Activated B cell treated with CpG ODN at 0.5 μM for 24 hours (primary cell): ENCODE data around the gene SFRP2. TPM values are rescaled to one million over a fixed set of nuclear protein-coding genes. Genes with fewer than 3 reads are reported as not detected.

Experiments used
- ATAC-seq: fragments of 200-7000 bp; cut with Tn5 transposase; one replicate; pipeline ENCODE4 v1.10.0; 2021; ENCODE audit warnings: low read depth, mild to moderate bottlenecking, moderate library complexity
- CTCF ChIA-PET: fragments of 350-600 bp; sonication (Branson Sonifier 250); formaldehyde crosslinking; loops from one replicate; lab custom pipeline; 2021; ENCODE audit warnings: antibody characterized with exemption; lab: Charles Lee
- POLR2A ChIA-PET: fragments of 350-600 bp; sonication (Branson Sonifier 250); formaldehyde crosslinking; loops from one replicate; lab custom pipeline; 2021; ENCODE audit warnings: antibody characterized with exemption; lab: Charles Lee
- DNase-seq: peaks from one replicate; pipeline ENCODE4 v3.0.0; 2022
- H3K27ac Mint-ChIP-seq: one replicate; pipeline ENCODE4 v1.8.0; 2020; ENCODE audit warnings: mixed read lengths
- H3K27me3 Mint-ChIP-seq: one replicate; pipeline ENCODE4 v1.8.0; 2021; ENCODE audit warnings: mixed read lengths
- H3K36me3 Mint-ChIP-seq: one replicate; pipeline ENCODE4 v1.8.0; 2021; ENCODE audit warnings: low read depth, mixed read lengths
- H3K4me1 Mint-ChIP-seq: one replicate; pipeline ENCODE4 v1.8.0; 2021; ENCODE audit warnings: mixed read lengths
- H3K4me3 Mint-ChIP-seq: one replicate; pipeline ENCODE4 v1.8.0; 2020; ENCODE audit warnings: mild to moderate bottlenecking, mixed read lengths
- H3K9me3 Mint-ChIP-seq: one replicate; pipeline ENCODE4 v1.8.0; 2020; ENCODE audit warnings: mixed read lengths
- intact Hi-C: fragments of 100-400 bp; cut with micrococcal nuclease; formaldehyde crosslinking; loops from one replicate; pipeline ENCODE4 v1.15.1; 2024
- total RNA-seq: library from RNA; stranded (reverse); gene quantifications from 2 replicates; pipeline ENCODE4 v1.2.3, GENCODE V29; 2022
- TF ChIP-seq, protein P1 (sequence below): fragments of 200-600 bp; IDR thresholded peaks from one replicate; pipeline ENCODE4 v1.8.0; 2022; ENCODE audit warnings: antibody characterized with exemption, mild to moderate bottlenecking

The SFRP2 gene
- total RNA-seq, 1 donor from 2014 or later: not detected

DNA sequence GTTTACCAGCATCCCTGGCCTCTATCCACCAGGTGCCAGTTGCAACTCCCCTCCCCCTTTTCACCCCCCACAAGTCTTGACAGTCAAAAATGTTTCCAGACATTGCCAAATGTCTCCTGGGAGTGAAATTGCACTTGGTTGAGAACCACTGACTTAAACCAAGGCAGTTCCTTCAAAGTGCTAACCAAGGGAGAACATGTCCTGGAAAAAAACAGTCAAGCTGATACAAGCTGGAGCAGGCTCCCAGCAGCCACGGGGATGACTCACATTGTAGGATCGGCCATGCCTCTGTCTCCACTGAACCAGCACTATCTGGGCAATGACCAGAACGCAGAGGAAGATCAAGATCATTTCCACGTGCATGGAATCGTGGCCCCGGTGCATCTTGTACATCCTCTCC, 40.5 kb downstream of the SFRP2 start:
- Mint-ChIP-seq H3K27me3 (peaks cover 7% of the 10 kb centered on the region), H3K4me1 (no peaks in the 10 kb centered on the region), H3K9me3 (no peaks in the 10 kb centered on the region), H3K36me3 (no peaks in the 10 kb centered on the region), H3K4me3 (no peak overlapping the region), H3K27ac (no peak overlapping the region)
- ChIA-PET CTCF (interaction anchor here (1.3 to 2.8 kb wide), 3 partner anchors 105 to 403 kb away, joined by 4 to 31 read pairs (median 4); no protein-coding TSS in a partner anchor), POLR2A (no interaction called here)
- TF ChIP-seq, protein P1, sequence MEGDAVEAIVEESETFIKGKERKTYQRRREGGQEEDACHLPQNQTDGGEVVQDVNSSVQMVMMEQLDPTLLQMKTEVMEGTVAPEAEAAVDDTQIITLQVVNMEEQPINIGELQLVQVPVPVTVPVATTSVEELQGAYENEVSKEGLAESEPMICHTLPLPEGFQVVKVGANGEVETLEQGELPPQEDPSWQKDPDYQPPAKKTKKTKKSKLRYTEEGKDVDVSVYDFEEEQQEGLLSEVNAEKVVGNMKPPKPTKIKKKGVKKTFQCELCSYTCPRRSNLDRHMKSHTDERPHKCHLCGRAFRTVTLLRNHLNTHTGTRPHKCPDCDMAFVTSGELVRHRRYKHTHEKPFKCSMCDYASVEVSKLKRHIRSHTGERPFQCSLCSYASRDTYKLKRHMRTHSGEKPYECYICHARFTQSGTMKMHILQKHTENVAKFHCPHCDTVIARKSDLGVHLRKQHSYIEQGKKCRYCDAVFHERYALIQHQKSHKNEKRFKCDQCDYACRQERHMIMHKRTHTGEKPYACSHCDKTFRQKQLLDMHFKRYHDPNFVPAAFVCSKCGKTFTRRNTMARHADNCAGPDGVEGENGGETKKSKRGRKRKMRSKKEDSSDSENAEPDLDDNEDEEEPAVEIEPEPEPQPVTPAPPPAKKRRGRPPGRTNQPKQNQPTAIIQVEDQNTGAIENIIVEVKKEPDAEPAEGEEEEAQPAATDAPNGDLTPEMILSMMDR: no peak
- intact Hi-C loops: no loop called here
- no peak for ATAC-seq
- no peak for DNase-seq

DNA sequence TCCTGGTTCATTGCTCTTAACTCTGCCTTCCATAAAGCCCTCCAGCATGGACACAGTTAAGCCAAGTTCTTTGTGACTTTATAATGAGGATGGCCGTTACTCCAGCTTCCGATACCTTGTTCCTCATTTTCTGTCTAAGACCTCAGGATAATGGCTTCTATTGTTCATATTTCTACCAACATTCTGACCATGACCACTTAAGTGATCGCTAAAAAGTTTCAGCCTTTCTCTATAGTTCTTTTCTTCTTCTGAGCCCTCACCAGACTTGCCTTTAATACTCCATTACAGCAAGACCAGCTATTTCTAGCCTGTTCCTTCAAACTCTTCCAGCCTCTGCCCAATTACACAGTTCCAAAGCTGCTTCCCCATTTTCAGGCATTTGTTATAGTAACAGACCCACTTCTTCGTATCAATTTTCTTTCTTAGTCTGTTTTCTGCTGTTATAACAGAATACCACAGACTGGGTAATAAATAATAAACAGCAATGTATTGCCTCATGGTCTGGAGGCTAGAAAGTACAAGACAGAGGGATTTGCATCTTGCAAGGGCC, 41.4 kb downstream of the SFRP2 start:
- POLR2A ChIA-PET: no interaction called here
- no peak overlapping the region for H3K27ac Mint-ChIP-seq
- no peaks in the 10 kb centered on the region for H3K9me3 Mint-ChIP-seq
- ATAC-seq (no peak), DNase-seq (no peak)
- no peak overlapping the region for H3K4me3 Mint-ChIP-seq
- peaks cover 7% of the 10 kb centered on the region for H3K27me3 Mint-ChIP-seq
- intact Hi-C loops: no loop called here
- no peaks in the 10 kb centered on the region for H3K36me3 Mint-ChIP-seq
- CTCF ChIA-PET: interaction anchor here (1.0 to 1.6 kb wide), 3 partner anchors 97 to 664 kb away, joined by 3 to 4 read pairs (median 3); no protein-coding TSS in a partner anchor
- H3K4me1 Mint-ChIP-seq: no peaks in the 10 kb centered on the region
- TF ChIP-seq, protein P1: no peak

DNA sequence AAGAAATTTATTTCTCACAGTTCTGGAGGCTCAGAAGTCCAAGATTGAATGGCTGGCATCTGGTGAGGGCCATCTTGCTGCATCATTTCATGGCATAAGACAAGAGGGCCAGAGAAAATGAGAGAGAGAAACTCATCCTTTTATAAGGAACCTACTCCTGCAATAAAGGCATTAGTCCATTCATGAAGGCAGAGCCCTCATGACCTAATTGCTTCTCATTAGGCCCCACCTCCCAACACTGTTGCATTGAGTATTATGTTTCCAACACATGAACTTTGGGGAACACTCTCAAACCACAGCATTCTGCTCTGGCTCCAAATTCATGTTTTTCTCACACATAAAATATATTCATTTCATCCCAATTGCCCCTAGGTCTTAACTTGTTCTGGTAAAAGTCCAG, 43.2 kb downstream of the SFRP2 start:
- ATAC-seq (no peak), DNase-seq (no peak)
- Mint-ChIP-seq H3K27me3 (peaks cover 2% of the 10 kb centered on the region), H3K9me3 (peaks cover 2% of the 10 kb centered on the region), H3K4me3 (no peak overlapping the region), H3K27ac (no peak overlapping the region), H3K36me3 (no peaks in the 10 kb centered on the region), H3K4me1 (no peaks in the 10 kb centered on the region)
- TF ChIP-seq, protein P1: no peak
- intact Hi-C loops: no loop called here
- CTCF ChIA-PET: no interaction called here
- POLR2A ChIA-PET: no interaction called here

DNA sequence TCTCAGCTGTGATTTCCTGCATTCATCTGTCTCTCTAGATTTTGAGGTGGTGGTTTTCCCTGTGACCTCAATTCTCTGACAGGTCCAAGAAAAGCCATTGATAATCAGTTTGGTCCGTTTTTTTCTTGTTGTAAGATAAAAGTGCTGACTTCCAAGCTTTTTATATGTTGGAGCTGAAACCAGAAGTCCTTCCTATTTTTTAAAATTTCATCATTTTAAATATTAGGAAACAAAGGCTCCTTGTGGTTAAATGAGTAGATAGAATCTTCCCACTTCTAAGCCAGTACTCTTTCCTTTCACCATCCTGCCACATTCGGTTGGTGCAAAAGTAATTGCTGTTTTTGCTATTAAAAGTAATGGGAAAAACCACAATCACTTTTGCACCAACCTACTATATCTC, 47.3 kb downstream of the SFRP2 start:
- POLR2A ChIA-PET: interaction anchor here (0.6 kb wide), 1 partner anchor 416 kb away, joined by 4 read pairs; no protein-coding TSS in a partner anchor
- Mint-ChIP-seq H3K36me3 (no peaks in the 10 kb centered on the region), H3K27me3 (no peaks in the 10 kb centered on the region), H3K27ac (no peak overlapping the region), H3K9me3 (peaks cover 5% of the 10 kb centered on the region), H3K4me1 (no peaks in the 10 kb centered on the region), H3K4me3 (no peak overlapping the region)
- CTCF ChIA-PET: interaction anchor here (1.6 to 1.7 kb wide), 2 partner anchors 9 to 97 kb away, joined by 4 to 6 read pairs; no protein-coding TSS in a partner anchor
- TF ChIP-seq, protein P1: no peak
- no peak for ATAC-seq
- intact Hi-C loops: no loop called here
- no peak for DNase-seq

- ChIA-PET CTCF (no interaction called here), POLR2A (no interaction called here)
- H3K4me3 Mint-ChIP-seq: no peak overlapping the region
- peaks cover 5% of the 10 kb centered on the region for H3K9me3 Mint-ChIP-seq
- no peak overlapping the region for H3K27ac Mint-ChIP-seq
- no peaks in the 10 kb centered on the region for H3K27me3 Mint-ChIP-seq
- DNase-seq: no peak
- no peaks in the 10 kb centered on the region for H3K4me1 Mint-ChIP-seq
- intact Hi-C loops: no loop called here
- TF ChIP-seq, protein P1: no peak
- no peak for ATAC-seq
- no peaks in the 10 kb centered on the region for H3K36me3 Mint-ChIP-seq
These were observed 52.9 kb downstream of the SFRP2 start for GRCh38 chr4:153735906-153736461.
